ENCODE results near the gene PSIP1.
A peak's percentile ranks its signal among the peaks of the same experiment; 100 is the strongest.
"Not testable (repeated sequence)": the region's sequence is repeated elsewhere in the genome, so short reads cannot be mapped to it uniquely, and the experiment has no call there.

PSIP1 gene

DNA sequence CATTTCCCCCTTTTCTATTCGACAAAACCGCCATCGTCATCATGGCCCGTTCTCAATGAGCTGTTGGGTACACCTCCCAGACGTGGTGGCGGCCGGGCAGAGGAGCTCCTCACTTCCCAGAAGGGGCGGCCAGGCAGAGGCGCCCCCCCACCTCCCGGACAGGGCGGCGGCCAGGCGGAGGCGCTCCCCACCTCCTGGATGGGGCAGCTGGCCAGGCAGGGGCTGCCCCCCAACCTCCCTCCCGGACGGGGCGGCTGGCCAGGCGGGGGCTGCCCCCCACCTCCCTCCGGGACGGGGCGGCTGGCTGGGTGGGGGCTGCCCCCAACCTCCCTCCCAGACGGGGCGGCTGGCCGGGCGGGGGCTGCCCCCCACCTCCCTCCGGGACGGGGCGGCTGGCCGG lies 68.9 kb downstream of the PSIP1 start:
- H3K27ac ChIP-seq (ENCODE audit: low read depth, low read length); H3K4me3 ChIP-seq (ENCODE audit: low read depth in 1 of 5, low read length in 5 of 5); H3K9me3 ChIP-seq (ENCODE audit: control insufficient read depth in 5 of 5, low read length in 5 of 5); H3K27me3 ChIP-seq (ENCODE audit: control insufficient read depth in 5 of 5, insufficient read depth in 4 of 5, low read length in 5 of 5); H3K4me1 ChIP-seq (ENCODE audit: control insufficient read depth in 5 of 5, insufficient read depth in 5 of 5, low read length in 5 of 5); H3K9ac ChIP-seq (ENCODE audit: low read length in 5 of 5): not testable (repeated sequence)
- H3K36me3 ChIP-seq (ENCODE audit: control insufficient read depth in 5 of 5, insufficient read depth in 5 of 5, low read length in 5 of 5): peaks cover 16 to 40% (median 34%) of the 10 kb centered on the region in 5 donors

DNA sequence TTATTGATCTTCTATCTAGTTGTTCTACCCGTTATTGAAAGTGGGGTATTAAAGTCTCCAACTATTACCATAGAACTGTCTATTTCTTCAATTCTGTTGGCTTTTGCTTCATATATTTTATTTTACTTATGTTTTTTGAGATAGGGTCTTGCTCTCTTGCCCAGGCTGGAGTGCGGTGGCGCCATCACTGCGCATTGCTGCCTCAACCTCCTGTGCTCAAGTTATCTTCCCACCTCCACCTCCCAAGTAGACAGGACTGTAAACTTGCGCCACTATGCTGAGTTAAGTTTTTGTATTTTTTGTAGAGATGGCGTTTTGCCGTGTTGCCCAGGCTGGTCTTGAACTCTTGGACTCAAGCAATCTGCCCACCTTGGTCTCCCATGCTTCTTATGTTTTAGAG lies 71.9 kb downstream of the PSIP1 start:
- Histone ChIP-seq H3K27me3 (ENCODE audit: control insufficient read depth in 5 of 5, insufficient read depth in 4 of 5, low read length in 5 of 5) (no peaks in the 10 kb centered on the region), H3K27ac (ENCODE audit: low read depth, low read length) (no peak overlapping the region), H3K4me1 (ENCODE audit: control insufficient read depth in 5 of 5, insufficient read depth in 5 of 5, low read length in 5 of 5) (no peaks in the 10 kb centered on the region), H3K9me3 (ENCODE audit: control insufficient read depth in 5 of 5, low read length in 5 of 5) (no peaks in the 10 kb centered on the region), H3K4me3 (ENCODE audit: low read depth in 1 of 5, low read length in 5 of 5) (no peak overlapping the region), H3K9ac (ENCODE audit: low read length in 5 of 5) (no peak overlapping the region), H3K36me3 (ENCODE audit: control insufficient read depth in 5 of 5, insufficient read depth in 5 of 5, low read length in 5 of 5) (peaks cover 7 to 31% (median 25%) of the 10 kb centered on the region in 5 donors)

DNA sequence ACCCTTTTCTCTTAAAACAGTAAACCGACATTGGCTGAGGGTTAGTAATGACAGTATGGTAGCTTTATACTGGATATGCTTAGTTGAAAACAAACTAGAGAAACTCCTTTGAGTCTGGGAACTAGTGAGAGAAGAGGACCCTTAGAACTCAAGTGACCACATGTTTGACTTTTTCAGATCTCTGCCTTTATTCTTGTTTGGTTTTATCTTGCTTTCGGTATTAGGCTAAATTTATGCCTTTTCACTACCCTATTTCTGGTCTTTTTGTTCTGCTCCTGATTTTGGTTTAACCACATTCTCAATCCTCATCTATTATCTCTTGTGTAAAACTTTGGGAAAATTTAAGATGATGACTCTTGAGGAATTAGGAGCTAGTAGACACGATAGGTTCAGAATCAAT lies 77.1 kb downstream of the PSIP1 start:
- Histone ChIP-seq H3K4me1 (ENCODE audit: control insufficient read depth in 5 of 5, insufficient read depth in 5 of 5, low read length in 5 of 5) (peaks cover 0 to 9% (median 8%) of the 10 kb centered on the region in 5 donors), H3K36me3 (ENCODE audit: control insufficient read depth in 5 of 5, insufficient read depth in 5 of 5, low read length in 5 of 5) (peaks cover 10 to 24% (median 16%) of the 10 kb centered on the region in 5 donors), H3K27ac (ENCODE audit: low read depth, low read length) (no peak overlapping the region)

DNA sequence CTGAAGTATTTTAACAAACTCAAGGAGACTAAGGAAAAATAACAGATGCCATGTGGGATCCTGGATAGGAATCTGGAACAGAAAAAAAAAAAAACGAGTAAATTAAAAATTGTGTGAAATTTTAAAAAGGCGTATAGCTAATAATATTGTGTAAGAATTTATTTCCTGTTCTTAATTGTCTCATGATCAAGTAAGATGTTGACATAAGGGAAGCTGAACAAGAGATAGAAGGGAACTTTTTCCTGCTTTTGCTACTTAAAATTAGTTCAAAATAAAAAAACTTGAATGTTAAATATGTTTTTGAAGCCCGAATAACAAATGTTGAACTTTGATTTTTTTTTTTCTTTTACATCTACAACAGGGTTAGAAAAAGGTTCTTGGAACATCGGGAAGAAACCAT lies 77.6 kb downstream of the PSIP1 start:
- H3K27me3 ChIP-seq (ENCODE audit: control insufficient read depth in 5 of 5, insufficient read depth in 4 of 5, low read length in 5 of 5): no peaks in the 10 kb centered on the region
- no peak overlapping the region for H3K4me3 ChIP-seq (ENCODE audit: low read depth in 1 of 5, low read length in 5 of 5)
- no peak overlapping the region for H3K27ac ChIP-seq (ENCODE audit: low read depth, low read length)
- peaks cover 10 to 24% (median 16%) of the 10 kb centered on the region in 5 donors for H3K36me3 ChIP-seq (ENCODE audit: control insufficient read depth in 5 of 5, insufficient read depth in 5 of 5, low read length in 5 of 5)
- H3K9ac ChIP-seq (ENCODE audit: low read length in 5 of 5): no peak overlapping the region
- H3K4me1 ChIP-seq (ENCODE audit: control insufficient read depth in 5 of 5, insufficient read depth in 5 of 5, low read length in 5 of 5): peaks cover 0 to 9% (median 8%) of the 10 kb centered on the region in 5 donors
- no peaks in the 10 kb centered on the region for H3K9me3 ChIP-seq (ENCODE audit: control insufficient read depth in 5 of 5, low read length in 5 of 5)

More for the DNA sequence above, 77.1 kb downstream of the PSIP1 start:
- Histone ChIP-seq H3K4me3 (ENCODE audit: low read depth in 1 of 5, low read length in 5 of 5) (no peak overlapping the region), H3K9me3 (ENCODE audit: control insufficient read depth in 5 of 5, low read length in 5 of 5) (no peaks in the 10 kb centered on the region), H3K27me3 (ENCODE audit: control insufficient read depth in 5 of 5, insufficient read depth in 4 of 5, low read length in 5 of 5) (no peaks in the 10 kb centered on the region), H3K9ac (ENCODE audit: low read length in 5 of 5) (no peak overlapping the region)

DNA sequence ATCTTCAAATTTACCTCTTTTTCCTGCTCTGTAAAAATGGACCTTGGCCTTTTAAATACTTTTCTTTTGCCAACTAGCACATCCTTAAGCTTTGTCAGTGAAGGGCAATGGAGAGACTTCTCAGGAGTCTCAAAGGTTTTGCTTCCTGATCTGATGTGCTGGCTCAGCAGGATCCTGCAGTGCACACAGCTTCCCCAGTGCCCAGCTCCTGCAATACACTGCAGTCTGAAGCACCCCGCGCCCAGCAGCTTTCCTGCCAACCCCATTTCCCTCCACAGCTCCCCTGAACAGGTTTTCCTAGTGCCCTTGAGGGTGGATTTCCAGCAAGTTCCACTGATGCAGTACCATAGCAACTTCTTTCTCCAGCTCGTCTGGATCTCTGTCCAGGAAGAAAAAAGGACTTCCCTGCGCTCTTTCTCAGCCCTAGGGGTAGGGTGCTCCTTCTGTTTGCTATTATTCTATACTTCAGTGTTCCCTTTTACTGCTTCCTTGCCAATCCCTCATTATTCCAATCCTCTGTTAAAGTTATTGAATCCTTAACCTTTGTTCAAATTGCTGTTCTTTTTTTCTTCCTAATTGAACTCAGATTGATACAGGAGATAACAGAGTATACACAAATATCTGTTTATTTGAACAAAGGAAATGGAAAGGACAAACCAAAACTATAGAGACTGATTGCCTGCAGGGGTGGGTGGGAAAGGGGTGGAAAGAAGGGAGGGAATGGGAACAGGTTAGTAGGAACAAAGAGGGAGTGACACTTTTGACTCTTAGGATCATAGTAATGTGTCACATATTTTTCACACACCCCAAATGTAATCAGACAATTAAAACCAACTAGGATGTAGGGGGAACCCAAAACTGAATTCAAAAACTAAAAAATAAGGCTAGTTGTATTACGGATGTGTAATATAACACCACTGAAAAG lies 79.6 kb downstream of the PSIP1 start:
- peaks cover 11 to 25% (median 16%) of the 10 kb centered on the region in 5 donors for H3K36me3 ChIP-seq (ENCODE audit: control insufficient read depth in 5 of 5, insufficient read depth in 5 of 5, low read length in 5 of 5)
- H3K27ac ChIP-seq (ENCODE audit: low read depth, low read length): no peak overlapping the region
- H3K4me1 ChIP-seq (ENCODE audit: control insufficient read depth in 5 of 5, insufficient read depth in 5 of 5, low read length in 5 of 5): peaks cover 0 to 13% (median 8%) of the 10 kb centered on the region in 5 donors
- no peaks in the 10 kb centered on the region for H3K9me3 ChIP-seq (ENCODE audit: control insufficient read depth in 5 of 5, low read length in 5 of 5)
- H3K4me3 ChIP-seq (ENCODE audit: low read depth in 1 of 5, low read length in 5 of 5): no peak overlapping the region
- peak overlapping the region in 1 of 5 donors; percentile 30 for H3K9ac ChIP-seq (ENCODE audit: low read length in 5 of 5)
- H3K27me3 ChIP-seq (ENCODE audit: control insufficient read depth in 5 of 5, insufficient read depth in 4 of 5, low read length in 5 of 5): no peaks in the 10 kb centered on the region

DNA sequence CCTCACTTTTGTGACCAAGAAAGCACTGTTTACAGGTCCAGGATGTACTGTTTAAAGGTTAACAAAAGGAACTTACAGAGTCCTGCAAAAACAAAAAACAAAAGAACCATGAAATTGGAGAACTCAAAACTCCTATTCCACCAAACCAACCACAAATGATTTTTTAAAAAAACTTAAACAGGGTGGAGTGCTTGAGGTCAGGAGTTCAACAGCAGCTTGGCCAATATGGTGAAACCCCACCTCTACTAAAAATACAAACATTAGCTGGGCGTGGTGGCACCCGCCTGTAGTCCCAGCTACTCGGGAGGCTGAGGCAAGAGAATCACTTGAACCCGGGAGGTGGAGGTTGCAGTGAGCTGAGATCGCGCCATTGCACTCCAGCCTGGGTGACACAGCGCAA lies 83.1 kb downstream of the PSIP1 start:
- H3K27ac ChIP-seq (ENCODE audit: low read depth, low read length); H3K9ac ChIP-seq (ENCODE audit: low read length in 5 of 5); H3K9me3 ChIP-seq (ENCODE audit: control insufficient read depth in 5 of 5, low read length in 5 of 5); H3K4me3 ChIP-seq (ENCODE audit: low read depth in 1 of 5, low read length in 5 of 5); H3K27me3 ChIP-seq (ENCODE audit: control insufficient read depth in 5 of 5, insufficient read depth in 4 of 5, low read length in 5 of 5): not testable (repeated sequence)
- Histone ChIP-seq H3K4me1 (ENCODE audit: control insufficient read depth in 5 of 5, insufficient read depth in 5 of 5, low read length in 5 of 5) (peaks cover 0 to 34% (median 25%) of the 10 kb centered on the region in 5 donors), H3K36me3 (ENCODE audit: control insufficient read depth in 5 of 5, insufficient read depth in 5 of 5, low read length in 5 of 5) (peaks cover 7 to 17% (median 15%) of the 10 kb centered on the region in 5 donors)

DNA sequence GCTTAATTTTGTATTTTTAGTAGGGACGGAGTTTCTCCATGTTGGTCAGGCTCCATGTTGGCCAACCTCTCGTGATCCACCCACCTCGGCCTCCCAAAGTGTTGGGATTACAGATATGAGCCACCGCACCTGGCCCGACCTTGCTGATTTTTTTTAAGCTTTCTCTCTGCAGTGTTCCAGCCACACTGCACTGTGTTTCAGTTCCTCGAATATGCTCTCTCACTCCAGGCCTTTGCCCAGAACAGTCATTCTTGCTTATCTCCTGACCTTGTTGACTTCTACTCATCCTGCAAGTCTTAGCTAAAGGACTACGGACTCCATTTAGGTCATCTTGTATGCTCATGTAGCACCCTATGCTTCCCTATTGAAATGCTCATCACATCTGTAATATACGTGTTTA lies 84.8 kb downstream of the PSIP1 start:
- Histone ChIP-seq H3K4me3 (ENCODE audit: low read depth in 1 of 5, low read length in 5 of 5) (no peak overlapping the region), H3K36me3 (ENCODE audit: control insufficient read depth in 5 of 5, insufficient read depth in 5 of 5, low read length in 5 of 5) (peaks cover 7 to 17% (median 15%) of the 10 kb centered on the region in 5 donors), H3K4me1 (ENCODE audit: control insufficient read depth in 5 of 5, insufficient read depth in 5 of 5, low read length in 5 of 5) (peaks cover 0 to 34% (median 27%) of the 10 kb centered on the region in 5 donors), H3K9ac (ENCODE audit: low read length in 5 of 5) (no peak overlapping the region), H3K27ac (ENCODE audit: low read depth, low read length) (no peak overlapping the region), H3K27me3 (ENCODE audit: control insufficient read depth in 5 of 5, insufficient read depth in 4 of 5, low read length in 5 of 5) (no peaks in the 10 kb centered on the region), H3K9me3 (ENCODE audit: control insufficient read depth in 5 of 5, low read length in 5 of 5) (no peaks in the 10 kb centered on the region)

DNA sequence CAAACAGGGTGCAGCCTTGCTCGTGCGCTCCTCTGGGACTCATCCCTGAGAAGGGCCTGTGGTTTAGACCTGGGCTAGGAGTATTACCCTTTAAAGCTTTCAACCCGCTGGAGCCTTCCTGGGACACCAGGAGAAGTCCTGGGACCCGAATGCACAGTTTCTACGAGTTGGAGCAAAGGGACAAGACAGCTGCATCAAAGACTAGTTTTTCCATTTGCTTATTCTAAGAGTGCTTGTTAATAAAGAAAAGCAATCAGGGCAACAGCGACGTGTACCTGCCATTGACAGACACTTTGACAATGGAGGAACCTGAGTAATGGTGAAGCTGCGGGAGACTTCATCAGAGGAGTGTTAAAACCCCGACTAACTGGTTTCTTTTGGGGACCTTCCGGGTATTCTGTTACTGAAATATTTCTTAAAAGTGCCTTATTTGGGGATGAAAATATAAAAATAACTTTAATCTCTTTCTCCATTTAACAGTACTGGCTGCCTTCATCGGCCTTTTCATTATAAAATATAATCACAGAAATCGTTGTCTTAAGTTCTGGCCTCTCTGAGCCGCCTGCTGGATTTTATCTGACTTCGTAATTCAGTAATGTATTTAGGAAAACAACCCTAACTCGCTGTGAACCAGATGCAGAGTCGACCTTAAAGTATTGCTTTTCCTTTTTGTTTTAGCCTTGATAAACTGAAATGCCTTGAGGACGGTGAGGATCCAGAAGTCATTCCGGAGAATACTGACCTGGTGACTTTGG lies 87.4 kb downstream of the PSIP1 start:
- Histone ChIP-seq H3K27me3 (ENCODE audit: control insufficient read depth in 5 of 5, insufficient read depth in 4 of 5, low read length in 5 of 5) (no peaks in the 10 kb centered on the region), H3K4me1 (ENCODE audit: control insufficient read depth in 5 of 5, insufficient read depth in 5 of 5, low read length in 5 of 5) (peaks cover 0 to 29% (median 24%) of the 10 kb centered on the region in 5 donors), H3K9me3 (ENCODE audit: control insufficient read depth in 5 of 5, low read length in 5 of 5) (no peaks in the 10 kb centered on the region), H3K36me3 (ENCODE audit: control insufficient read depth in 5 of 5, insufficient read depth in 5 of 5, low read length in 5 of 5) (peaks cover 7 to 17% (median 15%) of the 10 kb centered on the region in 5 donors), H3K9ac (ENCODE audit: low read length in 5 of 5) (peak overlapping the region; percentile 77 to 96 (median 85)), H3K4me3 (ENCODE audit: low read depth in 1 of 5, low read length in 5 of 5) (peak overlapping the region; percentile 87 to 99 (median 96)), H3K27ac (ENCODE audit: low read depth, low read length) (peak overlapping the region; percentile 90)

DNA sequence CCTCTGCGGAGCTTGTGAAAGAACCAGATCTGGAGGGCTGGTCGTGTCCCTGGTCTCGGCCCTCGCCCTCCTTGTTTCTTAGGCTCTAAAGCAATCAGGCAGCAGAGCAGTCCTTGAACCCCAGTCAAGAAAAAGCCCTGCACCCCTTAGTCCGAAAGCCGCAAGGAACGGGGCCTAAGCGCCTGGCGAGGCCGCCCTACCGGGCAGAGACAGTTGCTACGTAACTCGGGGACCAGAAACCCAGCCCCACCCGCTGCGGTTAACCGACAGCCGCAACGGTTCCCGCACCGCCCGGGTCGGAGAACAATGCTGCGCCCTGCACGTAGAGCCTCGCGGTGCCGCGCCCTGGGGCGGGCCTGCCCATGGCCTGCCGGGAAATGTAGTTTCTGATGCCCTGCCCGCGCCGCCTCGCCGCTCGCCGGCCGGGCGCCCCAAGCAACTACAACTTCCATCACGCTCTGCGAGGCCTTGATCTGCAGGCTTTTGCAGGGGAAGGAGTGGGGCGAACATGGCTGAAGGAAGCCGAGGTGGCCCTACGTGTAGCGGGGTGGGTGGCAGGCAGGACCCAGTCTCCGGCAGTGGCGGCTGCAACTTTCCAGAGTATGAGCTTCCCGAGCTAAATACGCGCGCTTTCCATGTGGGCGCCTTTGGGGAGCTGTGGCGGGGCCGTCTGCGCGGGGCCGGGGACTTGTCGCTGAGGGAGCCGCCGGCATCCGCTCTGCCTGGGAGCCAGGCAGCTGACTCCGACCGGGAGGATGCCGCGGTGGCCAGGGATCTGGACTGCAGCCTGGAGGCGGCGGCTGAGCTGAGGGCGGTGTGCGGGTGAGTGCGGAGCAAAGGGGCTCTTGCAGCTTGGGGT lies 88.2 kb downstream of the PSIP1 start, which contains the start of gene SNAPC3:
TSS of gene SNAPC3 (plus strand) at position 505 of the 859 bp plus-strand sequence. CDS start at position 509, 4 bp downstream.
- Histone ChIP-seq H3K36me3 (ENCODE audit: control insufficient read depth in 5 of 5, insufficient read depth in 5 of 5, low read length in 5 of 5) (peaks cover 7 to 17% (median 15%) of the 10 kb centered on the region in 5 donors), H3K4me3 (ENCODE audit: low read depth in 1 of 5, low read length in 5 of 5) (peak within 1 kb of the TSS; percentile 87 to 99 (median 96)), H3K9ac (ENCODE audit: low read length in 5 of 5) (peak within 1 kb of the TSS; percentile 84 to 96 (median 89)), H3K9me3 (ENCODE audit: control insufficient read depth in 5 of 5, low read length in 5 of 5) (no peaks in the 10 kb centered on the region), H3K4me1 (ENCODE audit: control insufficient read depth in 5 of 5, insufficient read depth in 5 of 5, low read length in 5 of 5) (peaks cover 0 to 28% (median 24%) of the 10 kb centered on the region in 5 donors), H3K27ac (ENCODE audit: low read depth, low read length) (peak within 1 kb of the TSS; percentile 90), H3K27me3 (ENCODE audit: control insufficient read depth in 5 of 5, insufficient read depth in 4 of 5, low read length in 5 of 5) (no peaks in the 10 kb centered on the region)

All from subcutaneous abdominal adipose tissue (tissue), 5 donors.